GM12878 (cell line): ENCODE measurements around the gene ACVR1B. TPM values are rescaled to one million over a fixed set of nuclear protein-coding genes. Genes with fewer than 3 reads are reported as not detected.

ENCODE experiments used
- EGR1 ChIP-seq, 2 experiments: IDR thresholded peaks; 1 replicate in 1 of 2; 2 replicates in 1 of 2; pipeline ENCODE4 v1.6.1; 2011 to 2012; ENCODE audit warnings: low read depth in 2 of 2, low read length in 2 of 2, borderline replicate concordance in 1 of 2, mild to moderate bottlenecking in 1 of 2, moderate library complexity in 1 of 2
- GABPA ChIP-seq: IDR thresholded peaks from 2 replicates; pipeline ENCODE4 v1.6.1; 2014; ENCODE audit warnings: antibody characterized with exemption, low read depth, mild to moderate bottlenecking, inconsistent platforms
- HDAC2 ChIP-seq: fragments of 200-600 bp; sonication (generic); IDR thresholded peaks from 2 replicates; pipeline ENCODE4 v1.6.1; 2017
- HDAC6 ChIP-seq: fragments of 200-600 bp; sonication (generic); IDR thresholded peaks from one replicate; pipeline ENCODE4 v1.8.0; 2017; ENCODE audit warnings: antibody characterized with exemption; ENCODE audit not compliant: unreplicated experiment
- IKZF1 ChIP-seq: fragments of 450-650 bp; conservative IDR thresholded peaks from 2 replicates; pipeline ENCODE4 v1.6.1; 2017; ENCODE audit warnings: antibody characterized with exemption, mild to moderate bottlenecking
- IRF3 ChIP-seq: fragments of 450-650 bp; IDR thresholded peaks from 2 replicates; pipeline ENCODE4 v1.6.1; 2014; ENCODE audit warnings: mild to moderate bottlenecking
- LARP7 ChIP-seq: fragments of 450-650 bp; IDR thresholded peaks from 2 replicates; pipeline ENCODE4 v1.6.1; 2017; ENCODE audit warnings: mild to moderate bottlenecking
- MTA2 ChIP-seq: fragments of 450-650 bp; IDR thresholded peaks from 2 replicates; pipeline ENCODE4 v1.6.1; 2016; ENCODE audit warnings: low read depth, mild to moderate bottlenecking, moderate library complexity
- NKRF ChIP-seq: fragments of 450-650 bp; conservative IDR thresholded peaks from 2 replicates; pipeline ENCODE4 v1.6.1; 2017; ENCODE audit warnings: mild to moderate bottlenecking, moderate library complexity
- NR2F1 ChIP-seq: fragments of 450-650 bp; conservative IDR thresholded peaks from 2 replicates; pipeline ENCODE4 v1.6.1; 2017; ENCODE audit warnings: mild to moderate bottlenecking
- SMC3 ChIP-seq: IDR thresholded peaks from 2 replicates; pipeline ENCODE4 v1.6.1; 2011; ENCODE audit warnings: low read length, improper control_type of control experiment, borderline replicate concordance
- TCF3 ChIP-seq: IDR thresholded peaks from 2 replicates; pipeline ENCODE4 v1.6.1; 2012; ENCODE audit warnings: low read depth, mild to moderate bottlenecking, low read length, borderline replicate concordance; ENCODE audit not compliant: insufficient read depth
- ZNF217 ChIP-seq: fragments of 450-650 bp; IDR thresholded peaks from 2 replicates; pipeline ENCODE4 v1.6.1; 2017; ENCODE audit warnings: antibody characterized with exemption, mild to moderate bottlenecking
- polyA plus RNA-seq, 11 experiments: library from polyadenylated mRNA; depleted of rRNA in 4 of 11; unstranded in 6 of 11; stranded (reverse) in 5 of 11; fragments of >200 nt; fragmentation: Nextera tagmentation in 4 of 11; fragmentation: Illumina TruSeq in 1 of 11; extraction: Ambion mirVana in 4 of 11; extraction: Trizol in 1 of 11; gene quantifications; 1 replicate in 1 of 11; 2 replicates in 10 of 11; pipeline versions ENCODE4 v1.2.1 to v1.2.3, GENCODE V29; 2011 to 2016; ENCODE audit warnings: inconsistent platforms in 2 of 11, missing spikeins in 2 of 11, low read depth in 1 of 11
- total RNA-seq, 4 experiments: library from RNA; depleted of rRNA in 3 of 4; stranded (reverse); fragments of >200 nt in 3 of 4; fragmentation: Illumina TruSeq in 1 of 4; extraction: Trizol in 1 of 4; gene quantifications; 2 replicates each; pipeline versions ENCODE4 v1.2.1 to v1.2.3, GENCODE V29; 2013 to 2021

Gene ACVR1B
- total and polyA plus RNA-seq, 10 of the 15 experiments (the other 5 are each of a cell fraction or from before 2014, with no cell fraction given), result 0.02 to 0.69 (median 0.16) TPM; not detected in 2

DNA sequence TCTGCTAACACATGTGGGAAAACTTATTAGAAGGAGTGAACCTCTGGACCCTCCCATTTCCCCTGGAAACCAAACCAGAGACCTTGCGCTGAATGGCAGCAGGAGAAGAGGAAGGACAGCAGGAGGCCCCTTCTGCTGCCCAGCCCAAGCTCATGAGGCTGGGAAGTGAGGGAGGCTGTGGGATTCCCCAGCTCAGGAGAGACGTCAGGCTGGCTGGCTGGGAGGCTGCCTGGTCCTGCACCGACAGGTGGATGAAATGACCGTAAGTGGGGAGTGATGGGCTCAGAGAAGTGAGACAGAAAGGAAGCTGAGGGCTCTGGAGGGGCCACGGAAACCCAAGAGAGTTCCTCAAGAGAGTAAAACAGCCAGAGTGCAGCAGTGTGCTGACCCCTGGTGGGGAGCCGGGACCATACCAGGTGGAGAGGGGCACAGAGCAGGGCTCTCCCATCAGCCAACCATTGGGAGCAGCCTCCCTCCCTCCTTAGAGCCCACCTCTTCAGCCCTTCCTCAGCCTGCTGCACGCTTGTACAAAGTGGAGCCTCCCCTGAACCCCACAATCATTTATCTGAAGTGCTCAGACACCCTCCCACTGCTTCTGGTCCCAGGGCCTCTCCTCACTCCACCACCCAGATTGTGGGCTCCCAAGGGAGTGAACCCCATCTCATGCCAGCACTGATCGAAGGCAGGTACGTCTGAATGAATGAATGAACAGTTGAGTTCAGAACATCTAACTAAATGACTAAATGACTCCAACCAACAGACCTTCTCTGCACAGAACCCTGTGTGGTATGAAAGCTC, 69.2 kb downstream of the ACVR1B start (continued):
- no peak for TF ChIP-seq TCF3
- peak; percentile 55; the same call in 1 of the 2 replicates for TF ChIP-seq LARP7
- TF ChIP-seq NR2F1, result no peak
- TF ChIP-seq SMC3, result peak; percentile 75
- TF ChIP-seq GABPA, result no peak
- TF ChIP-seq NKRF, result no peak
- peak; percentile 18; the same call in 1 of the 2 replicates for TF ChIP-seq IKZF1
- no peak for TF ChIP-seq MTA2
- no peak for TF ChIP-seq EGR1 (IDR thresholded peaks at IDR 0.05; ENCODE audit: borderline replicate concordance in 1 of 2, low read depth in 2 of 2, low read length in 2 of 2)
- TF ChIP-seq HDAC6, result no peak
- no peak for TF ChIP-seq IRF3
- TF ChIP-seq HDAC2, result no peak
- TF ChIP-seq ZNF217, result no peak
